GM08714 (cell line): Measurements from ENCODE around the gene NFKBIE.
"Not testable (repeated sequence)": the region's sequence is repeated elsewhere in the genome, so short reads cannot be mapped to it uniquely, and the experiment has no call there.

Experiments
- H3K4me3 ChIP-seq: fragments of 200-500 bp; sonication (Bioruptor generic); 2 replicates; pipeline ENCODE4 v1.5.1; 2014; ENCODE audit warnings: mild to moderate bottlenecking, low read length, inconsistent platforms
- ZNF274 ChIP-seq: IDR thresholded peaks from 2 replicates; pipeline ENCODE4 v1.6.1; 2012; ENCODE audit warnings: mild to moderate bottlenecking, low read depth, low read length

Gene NFKBIE

GRCh38 chr6:44265007-44265721, at the start of gene NFKBIE:
Gene NFKBIE (minus strand): TSS chr6:44265551. CDS start chr6:44265346, 205 bp downstream.
- H3K4me3 ChIP-seq, result peak within 1 kb of the TSS; percentile 91
- no peak for TF ChIP-seq ZNF274

- H3K4me3 ChIP-seq, result not testable (repeated sequence)
Observed at GRCh38 chr6:44314657-44315056, 49.3 kb upstream of the NFKBIE start.

GRCh38 chr6:44312901-44313788, 47.8 kb upstream of the NFKBIE start, which contains the start of gene AARS2:
Gene AARS2 (minus strand): TSS chr6:44313347. CDS start chr6:44313323, 24 bp downstream.
- no peak for TF ChIP-seq ZNF274
- peak within 1 kb of the TSS; percentile 98 for H3K4me3 ChIP-seq

- TF ChIP-seq ZNF274, result no peak
- no peak overlapping the region; the same call in 1 of the 2 replicates for H3K4me3 ChIP-seq
Observed at GRCh38 chr6:44311767-44312166, 46.4 kb upstream of the NFKBIE start.

- H3K4me3 ChIP-seq, result no peak overlapping the region
- TF ChIP-seq ZNF274, result no peak
Observed at GRCh38 chr6:44311304-44311703, 46.0 kb upstream of the NFKBIE start.

GRCh38 chr6:44310241-44310640, 44.9 kb upstream of the NFKBIE start:
- H3K4me3 ChIP-seq, result no peak overlapping the region
- no peak for TF ChIP-seq ZNF274

- no peak for TF ChIP-seq ZNF274
- H3K4me3 ChIP-seq, result no peak overlapping the region
Observed at GRCh38 chr6:44309631-44310030, 44.3 kb upstream of the NFKBIE start.

- no peak overlapping the region for H3K4me3 ChIP-seq
- TF ChIP-seq ZNF274, result no peak
Observed at GRCh38 chr6:44309092-44309491, 43.7 kb upstream of the NFKBIE start.

GRCh38 chr6:44307217-44307616, 41.9 kb upstream of the NFKBIE start:
- no peak for TF ChIP-seq ZNF274
- H3K4me3 ChIP-seq, result no peak overlapping the region

GRCh38 chr6:44306710-44307109, 41.4 kb upstream of the NFKBIE start:
- H3K4me3 ChIP-seq, result no peak overlapping the region
- no peak for TF ChIP-seq ZNF274

- H3K4me3 ChIP-seq, result no peak overlapping the region
- no peak for TF ChIP-seq ZNF274
Observed at GRCh38 chr6:44305200-44305725, 39.9 kb upstream of the NFKBIE start.

GRCh38 chr6:44304282-44305199, 39.2 kb upstream of the NFKBIE start:
- TF ChIP-seq ZNF274, result no peak
- no peak overlapping the region for H3K4me3 ChIP-seq

GRCh38 chr6:44303842-44304241, 38.5 kb upstream of the NFKBIE start:
- TF ChIP-seq ZNF274, result no peak
- no peak overlapping the region for H3K4me3 ChIP-seq

- no peak for TF ChIP-seq ZNF274
- H3K4me3 ChIP-seq, result no peak overlapping the region
Observed at GRCh38 chr6:44302856-44303255, 37.5 kb upstream of the NFKBIE start.
